ENCODE measurements around the gene PTPN5.

The PTPN5 gene

DNA sequence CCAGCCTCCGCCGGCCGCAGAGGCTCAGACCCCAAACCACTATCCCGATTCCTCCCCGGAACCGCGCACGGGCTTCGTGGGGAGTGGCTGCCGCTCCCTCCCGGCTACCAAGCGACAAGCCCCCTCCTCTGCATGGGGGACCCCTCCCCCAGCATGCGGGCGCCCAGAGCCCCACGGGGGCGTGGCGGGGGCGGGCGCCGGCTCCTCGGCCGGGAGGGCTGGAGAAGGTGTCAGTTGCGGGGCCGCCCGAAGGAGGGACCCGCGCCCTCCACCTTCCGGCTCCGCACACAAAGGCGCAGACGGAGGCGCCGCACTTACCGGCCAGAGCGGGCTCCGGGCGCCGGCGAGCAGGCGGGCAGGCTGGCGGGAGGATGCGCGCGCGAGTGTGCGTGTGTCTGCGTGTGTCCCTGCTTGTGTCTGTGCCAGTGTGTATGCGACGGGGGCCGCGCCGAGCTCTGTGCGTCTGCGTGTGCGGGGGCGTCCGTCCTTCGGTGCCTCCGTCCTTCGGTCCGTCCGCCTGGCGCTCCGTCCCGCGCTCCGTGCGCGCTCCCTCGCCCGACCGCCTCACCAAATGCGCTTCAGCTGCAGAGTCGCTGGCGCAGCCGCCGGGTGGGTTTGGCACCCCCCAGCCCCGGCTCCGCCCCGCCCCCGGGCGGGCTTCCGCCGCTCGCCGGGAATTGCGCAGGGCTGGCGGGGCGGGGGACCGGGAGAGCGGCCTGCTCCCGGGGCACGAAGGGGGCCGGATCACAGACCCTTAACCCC is at the start of gene PTPN5:
Gene PTPN5 (minus strand): TSS at position 592 of the 762 bp plus-strand sequence. CDS start 19,840 bp downstream, outside the sequence.
- DNase-seq, result peak in 2 of 3 experiments; percentile 62 to 66

DNA sequence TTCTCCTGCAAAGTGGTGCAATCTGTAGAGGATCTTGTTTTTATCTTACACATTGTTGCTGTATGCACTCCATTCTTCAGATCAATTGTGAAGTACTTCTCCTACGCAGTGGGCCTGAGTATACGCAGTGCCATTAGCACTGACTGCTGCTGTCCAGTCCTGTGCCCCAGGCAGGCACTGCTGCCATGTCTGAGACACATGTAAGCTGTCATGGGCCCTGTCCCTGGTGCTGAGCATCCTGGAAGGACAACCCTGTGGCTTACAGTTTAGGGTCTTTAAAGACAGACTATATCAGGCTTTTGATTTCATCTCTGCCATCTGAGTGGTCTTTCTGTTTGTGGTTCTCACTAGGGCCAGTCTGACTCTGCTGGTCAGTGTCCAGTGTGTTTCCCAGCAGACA is 44.8 kb upstream of the PTPN5 start:
- no peak for DNase-seq

DNA sequence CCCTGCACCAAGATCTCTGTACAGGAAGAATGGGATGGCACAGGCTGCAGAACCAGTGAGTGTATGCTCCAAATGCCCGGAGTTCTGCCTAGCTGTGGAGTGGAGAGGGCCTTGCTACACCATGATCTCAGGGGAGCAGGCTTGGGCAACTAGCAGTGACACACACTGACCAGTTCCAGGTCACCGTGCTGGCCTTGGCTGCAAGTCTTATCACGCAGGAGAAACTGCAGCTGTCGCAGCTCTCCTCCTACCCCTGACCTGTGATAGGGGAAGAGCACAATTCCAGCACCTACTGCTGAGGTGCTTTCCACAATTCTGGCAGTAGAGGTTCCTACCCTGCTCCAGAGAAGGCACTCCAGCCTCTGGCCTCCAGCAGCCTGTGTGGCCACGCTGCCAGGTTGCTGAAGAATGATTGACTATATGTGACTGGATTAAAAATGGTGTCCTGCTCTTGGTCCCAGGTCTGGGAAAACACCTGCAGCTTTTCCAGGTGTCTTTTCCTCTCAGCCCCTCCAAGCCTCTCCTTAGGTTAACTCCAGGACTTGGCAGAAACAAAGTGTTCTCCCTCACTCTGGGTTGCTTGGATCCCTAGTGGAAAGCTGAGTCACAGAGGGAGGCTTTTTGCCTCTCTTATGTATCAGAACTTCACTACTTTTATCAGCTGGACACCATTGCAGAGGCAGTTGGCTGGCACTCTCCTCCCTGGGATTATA is 43.3 kb upstream of the PTPN5 start:
- DNase-seq, result no peak

DNA sequence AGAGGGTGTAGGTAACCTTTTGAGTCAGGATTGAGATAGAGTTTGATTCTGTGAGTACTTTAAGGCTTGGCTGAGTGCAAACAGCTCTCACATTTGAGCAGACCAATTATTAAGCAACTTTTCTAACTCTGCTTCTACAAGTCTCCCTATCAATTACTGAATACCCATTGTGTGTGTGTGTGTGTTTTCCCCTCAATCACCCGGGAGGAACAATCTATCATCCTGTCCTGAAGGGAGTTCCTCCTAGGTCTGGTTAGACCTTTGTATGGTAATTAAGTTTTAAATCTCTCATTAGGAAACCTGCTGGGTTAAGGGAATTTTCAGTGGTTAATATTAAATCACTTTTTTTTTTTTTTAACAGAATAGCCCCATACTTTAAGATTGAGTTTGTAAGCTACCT is 28.6 kb upstream of the PTPN5 start:
- DNase-seq, result peak in 1 of 3 experiments; percentile 43

DNA sequence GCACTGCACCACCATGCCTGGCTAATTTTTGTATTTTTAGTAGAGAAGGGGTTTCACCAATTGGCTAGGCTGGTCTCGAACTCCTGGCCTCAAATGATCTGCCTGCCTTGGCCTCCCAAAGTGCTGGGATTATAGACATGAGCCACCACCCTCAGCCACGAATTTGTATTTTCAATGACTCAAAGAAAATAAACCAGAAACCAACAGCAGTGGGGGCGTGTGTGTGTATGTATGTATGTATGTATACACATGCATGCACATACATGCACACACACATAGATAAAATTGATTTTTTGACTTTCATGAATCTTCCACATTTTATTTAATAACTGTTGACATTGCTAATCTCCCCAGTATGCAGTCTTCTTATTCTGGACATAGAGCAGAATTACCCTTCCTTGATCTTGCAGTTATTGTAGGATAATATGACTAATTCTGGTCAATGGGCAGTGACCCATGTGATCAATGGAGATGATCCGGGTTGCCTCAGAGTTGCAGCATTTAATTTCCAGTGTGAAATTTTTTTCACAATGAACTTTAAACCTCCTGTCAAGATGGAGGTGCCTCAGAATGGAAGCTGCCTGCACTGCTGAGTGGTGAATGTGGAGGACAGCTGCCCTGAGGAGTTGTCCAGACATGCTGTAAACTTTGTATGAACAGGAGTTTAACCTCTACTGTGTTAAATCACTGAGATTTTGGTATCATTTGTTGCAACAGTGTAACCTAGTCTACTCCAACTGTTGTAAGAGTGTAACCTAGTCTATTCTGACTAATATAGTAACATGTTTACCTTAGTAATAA is 12.8 kb upstream of the PTPN5 start:
- no peak for DNase-seq

DNA sequence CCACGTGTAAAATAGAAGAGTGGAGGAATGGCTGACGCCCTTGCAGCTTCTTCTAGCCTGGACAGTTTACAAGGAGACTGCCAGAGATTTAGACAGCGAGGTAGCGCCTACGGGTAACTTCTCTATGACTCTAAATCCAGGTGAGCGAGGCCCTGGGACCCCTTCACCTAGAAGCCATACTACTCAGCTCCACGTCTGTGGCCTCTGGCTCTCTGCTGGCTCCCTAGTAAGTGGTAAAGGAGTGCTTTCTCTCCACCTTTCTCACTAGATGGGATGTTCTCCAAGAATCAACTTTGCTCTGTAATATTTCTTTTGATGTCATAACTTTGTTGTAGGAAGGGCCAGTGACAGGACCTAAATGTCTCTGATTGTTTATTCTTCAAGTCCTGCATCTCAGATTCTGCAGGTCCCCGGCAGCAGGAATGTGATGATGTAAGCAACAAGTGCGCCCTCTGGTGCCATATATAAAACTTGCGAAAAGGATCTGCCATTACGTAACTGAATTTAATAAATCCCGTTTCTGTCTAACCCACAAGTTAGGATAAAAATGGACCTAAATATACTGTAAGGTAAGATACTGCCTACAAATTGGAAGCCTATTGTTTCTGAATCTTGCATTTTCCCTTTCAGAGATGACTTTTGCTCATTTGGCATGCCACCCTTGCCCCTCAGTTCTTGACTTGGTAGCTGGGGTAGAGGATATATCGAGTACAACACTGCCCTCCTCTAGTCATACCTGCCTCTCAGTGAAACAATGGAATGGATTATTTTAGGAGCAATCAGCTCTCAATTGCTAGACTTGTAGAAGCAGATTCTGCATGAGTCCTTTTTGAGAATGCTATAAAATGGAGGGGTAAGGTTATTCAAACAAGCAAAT is 11.0 kb upstream of the PTPN5 start:
- DNase-seq, result peak; percentile 58 to 81 (median 69)

DNA sequence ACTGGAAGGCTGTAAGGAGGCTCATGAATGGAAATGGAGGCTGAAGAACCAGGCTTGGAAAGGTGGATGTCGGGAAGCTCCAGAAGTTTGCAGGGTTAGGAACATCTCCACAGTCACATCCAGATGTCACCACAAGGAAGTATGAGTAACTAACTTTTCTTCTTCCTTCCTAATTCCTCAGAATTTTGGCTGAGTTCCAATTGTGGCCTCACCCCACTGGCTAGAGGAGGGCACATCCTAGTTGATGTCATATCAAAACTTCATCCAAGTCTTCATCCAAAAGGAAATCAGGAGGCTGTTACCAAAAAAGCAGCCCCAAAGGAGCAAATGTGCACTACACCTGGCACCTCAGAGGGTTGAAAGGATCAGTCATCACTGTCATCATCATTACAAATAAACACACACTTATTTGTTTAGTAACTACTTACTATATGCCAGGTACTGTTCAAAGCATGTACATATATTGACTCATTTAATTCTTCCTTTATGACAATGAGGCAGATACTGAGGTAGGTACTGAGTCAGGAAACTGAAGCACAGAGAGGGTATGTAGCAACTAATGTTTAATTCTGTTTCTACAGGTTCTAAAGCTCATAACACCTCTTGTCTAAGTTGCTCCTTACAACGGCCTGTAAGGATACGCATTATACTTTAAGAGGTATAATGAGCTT is 7.3 kb upstream of the PTPN5 start:
- no peak for DNase-seq

DNA sequence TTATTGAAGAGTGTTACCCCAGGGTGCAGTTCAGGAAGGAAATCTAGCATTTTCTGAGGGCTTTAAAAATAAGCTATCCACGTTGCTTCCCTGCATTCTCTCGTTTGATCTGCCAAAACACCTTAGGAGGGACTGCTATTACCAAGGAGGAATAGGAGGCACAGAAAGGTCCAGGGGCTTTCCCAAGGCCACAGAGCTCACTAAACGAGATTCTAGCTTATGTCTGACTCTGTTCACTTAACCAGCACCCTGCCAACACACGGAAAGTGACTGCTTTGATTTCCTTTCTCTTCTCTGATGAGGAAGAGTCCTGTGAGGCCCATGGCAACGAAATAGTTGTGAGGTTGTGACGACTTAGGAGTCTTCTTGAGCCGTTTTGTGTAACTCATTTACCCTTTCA is 3.4 kb upstream of the PTPN5 start:
- no peak for DNase-seq

DNA sequence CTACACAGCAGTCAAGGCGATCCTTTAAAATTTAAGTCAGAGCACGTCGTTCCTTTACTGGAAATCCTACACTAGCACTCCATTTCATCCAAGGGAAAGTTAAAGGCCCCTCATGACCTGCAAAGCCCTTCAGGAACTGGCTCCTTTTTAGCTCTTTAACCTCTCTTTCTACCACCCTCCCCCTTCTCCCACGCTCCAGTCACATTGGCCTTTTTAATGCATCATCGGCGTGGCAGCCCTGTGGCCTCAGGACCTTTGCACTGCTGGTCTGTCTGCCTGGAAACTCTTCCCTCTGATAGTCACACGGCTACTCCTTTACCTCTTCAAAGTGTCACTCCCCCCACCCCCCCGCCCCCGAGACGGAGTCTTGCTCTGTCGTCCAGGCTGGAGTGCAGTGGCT is 1.2 kb upstream of the PTPN5 start:
- DNase-seq, result no peak

DNA sequence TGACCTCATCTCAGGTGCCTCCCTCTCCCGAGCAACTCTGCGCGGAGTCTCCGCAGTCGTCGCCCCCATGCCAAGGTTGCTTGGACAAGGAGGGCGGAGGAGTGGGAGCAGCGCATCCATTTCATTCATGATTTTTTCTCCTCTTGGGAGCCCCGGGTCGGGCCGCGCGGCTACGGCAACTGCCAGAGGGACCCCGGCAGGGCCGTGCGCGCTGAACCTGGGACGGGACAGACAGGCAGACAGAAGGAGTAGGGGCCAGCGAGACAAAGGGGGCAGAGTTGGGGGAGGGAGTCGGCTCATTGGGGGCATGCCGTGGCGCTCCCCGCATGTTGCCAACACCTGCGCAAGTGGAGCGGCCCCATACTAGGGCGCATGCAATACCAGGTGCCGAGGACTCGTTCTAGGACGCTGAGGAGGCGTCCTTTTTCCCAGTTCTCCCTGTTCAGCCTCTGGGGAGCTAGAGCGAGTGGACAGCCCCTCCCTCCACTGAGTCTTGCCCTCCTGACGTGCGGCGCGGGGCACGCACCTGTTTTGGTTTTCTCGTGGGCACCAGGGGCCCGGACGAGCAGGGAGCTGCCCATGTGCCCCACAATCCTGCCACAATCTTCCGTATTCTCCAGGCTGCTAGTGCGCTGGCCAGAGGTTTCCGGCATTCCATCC is 501 bp upstream of the PTPN5 start:
- DNase-seq, result peak in 2 of 3 experiments; percentile 42 to 62

DNA sequence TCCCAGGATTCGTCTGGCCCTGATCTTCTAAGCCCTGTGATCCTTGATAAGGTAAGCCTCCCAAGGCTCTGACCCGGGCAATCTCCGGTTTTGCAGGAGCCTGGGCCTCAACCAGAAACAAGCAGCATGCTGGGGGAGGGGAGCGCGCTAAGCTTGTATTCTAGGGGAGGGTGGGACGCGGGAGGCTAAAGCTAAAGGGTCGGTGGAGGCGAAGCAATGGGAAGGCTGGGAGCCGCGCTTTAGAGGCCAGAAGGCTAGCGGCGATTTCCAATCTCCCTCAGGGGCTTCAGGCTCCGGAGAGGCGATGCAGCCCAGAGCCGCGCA is 753 bp downstream of the PTPN5 start:
- DNase-seq, result no peak

DNA sequence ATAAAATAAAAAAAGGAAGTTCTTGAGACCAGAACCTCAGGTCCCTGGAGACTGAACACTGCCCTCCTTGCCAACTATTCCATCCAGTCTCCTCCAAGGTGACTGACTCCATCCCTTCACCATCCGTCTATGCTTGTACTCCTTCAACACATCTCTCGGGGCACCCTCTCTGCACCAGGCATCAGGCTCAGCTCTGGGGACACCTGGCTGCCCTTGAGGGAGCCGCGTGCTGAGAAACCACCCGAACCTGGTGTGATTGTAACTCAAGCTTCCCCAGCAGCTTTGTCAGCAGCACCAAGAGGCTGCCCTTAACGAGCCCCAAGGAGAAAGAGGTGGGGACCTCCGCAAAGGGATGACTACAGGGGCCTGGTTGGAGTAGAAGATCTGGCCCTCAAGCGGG is 1.7 kb downstream of the PTPN5 start:
- no peak for DNase-seq

DNA sequence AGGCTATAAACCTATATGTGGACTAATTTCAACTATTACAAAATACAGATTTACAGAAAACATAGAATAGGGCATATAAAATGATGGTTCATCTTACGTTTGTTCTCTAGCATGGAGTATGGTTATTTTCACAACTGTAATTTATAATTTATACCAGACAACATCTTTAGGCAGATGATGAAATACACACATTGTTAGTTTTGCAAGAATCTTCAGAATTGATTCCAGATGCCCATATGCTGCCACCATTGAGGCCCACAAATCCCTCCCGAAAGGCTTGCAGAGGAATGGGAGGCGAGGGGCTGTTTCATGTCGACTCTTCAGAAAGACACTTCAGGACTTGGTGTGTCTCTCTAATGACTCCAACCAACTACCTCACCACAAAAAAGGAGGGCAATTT is 6.2 kb downstream of the PTPN5 start:
- no peak for DNase-seq

DNA sequence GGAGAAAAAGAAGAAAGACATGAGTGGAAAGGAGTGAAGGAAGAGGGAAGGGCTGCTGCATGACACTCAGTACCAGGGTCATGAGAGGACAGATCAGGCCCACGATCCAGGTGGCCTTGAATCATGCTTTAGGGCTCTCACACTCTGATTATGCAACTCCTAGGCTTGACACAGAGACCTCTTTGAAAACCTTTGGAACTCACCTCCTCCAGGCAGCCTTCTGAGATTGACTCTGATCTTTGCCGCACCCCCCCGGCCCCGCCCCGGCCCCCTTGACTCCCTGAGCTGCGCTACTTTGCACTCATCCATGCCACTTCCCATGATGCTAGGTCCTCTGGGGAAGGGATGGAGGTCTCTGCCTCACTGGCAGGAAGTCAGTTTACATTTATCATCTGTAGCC is 10.7 kb downstream of the PTPN5 start:
- DNase-seq, result no peak

DNA sequence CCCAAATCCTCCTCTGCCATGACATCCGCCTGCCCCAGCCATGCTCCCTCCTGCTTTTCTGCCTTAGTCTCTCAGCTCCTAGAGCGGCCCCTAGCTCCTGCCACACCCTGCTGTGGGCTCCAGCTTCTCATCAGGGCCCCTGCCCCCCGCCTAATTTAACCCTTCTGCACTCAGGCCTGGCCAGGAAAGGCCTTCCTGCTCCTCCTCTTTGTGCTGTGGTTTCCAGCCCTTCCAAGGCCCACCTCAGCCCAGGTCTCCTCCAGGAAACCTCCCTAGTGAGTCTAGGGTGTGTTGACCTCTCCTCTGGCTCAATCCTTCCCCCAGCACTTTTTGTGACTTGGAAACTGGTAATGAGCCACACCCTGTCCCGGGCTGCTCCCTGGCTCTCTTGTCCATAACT is 11.3 kb downstream of the PTPN5 start:
- DNase-seq, result no peak

DNA sequence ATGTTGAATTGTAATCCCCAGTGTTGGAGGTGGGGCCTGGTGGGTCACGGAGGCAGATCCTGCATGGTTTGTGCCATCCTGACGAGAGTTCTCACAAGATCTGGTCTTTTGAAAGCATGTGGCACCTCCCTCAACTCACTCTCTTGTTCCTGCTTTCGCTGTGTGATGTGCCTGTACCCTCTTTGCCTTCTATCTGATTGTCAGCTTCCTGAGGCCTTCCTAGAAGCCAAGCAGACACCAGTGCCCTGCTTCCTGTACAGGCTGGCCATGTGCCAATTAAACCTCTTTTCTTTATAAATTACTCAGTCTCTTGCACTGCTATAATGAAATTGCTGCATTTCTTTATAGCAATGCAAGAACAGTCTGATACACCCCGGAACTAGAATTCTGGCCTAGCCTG is 13.1 kb downstream of the PTPN5 start:
- no peak for DNase-seq

DNA sequence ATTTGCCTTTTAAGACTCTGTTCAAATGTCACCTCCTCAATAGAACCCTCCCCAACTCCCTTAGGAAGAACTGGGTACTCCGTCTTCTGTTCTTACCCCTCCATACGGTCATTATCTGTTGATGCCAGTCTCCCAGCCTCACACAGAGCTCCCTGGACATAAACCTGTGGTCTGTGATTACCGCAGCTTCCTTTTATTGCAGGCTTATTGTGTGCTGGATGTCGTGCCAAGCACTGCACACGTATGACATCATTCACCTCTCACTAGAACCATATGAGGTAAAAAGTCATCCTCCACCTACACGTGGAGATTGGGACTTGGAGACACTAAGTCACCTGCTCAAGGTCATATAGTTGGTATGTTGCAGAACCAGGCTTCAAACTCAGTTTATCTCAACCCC is 15.3 kb downstream of the PTPN5 start:
- DNase-seq, result no peak

DNA sequence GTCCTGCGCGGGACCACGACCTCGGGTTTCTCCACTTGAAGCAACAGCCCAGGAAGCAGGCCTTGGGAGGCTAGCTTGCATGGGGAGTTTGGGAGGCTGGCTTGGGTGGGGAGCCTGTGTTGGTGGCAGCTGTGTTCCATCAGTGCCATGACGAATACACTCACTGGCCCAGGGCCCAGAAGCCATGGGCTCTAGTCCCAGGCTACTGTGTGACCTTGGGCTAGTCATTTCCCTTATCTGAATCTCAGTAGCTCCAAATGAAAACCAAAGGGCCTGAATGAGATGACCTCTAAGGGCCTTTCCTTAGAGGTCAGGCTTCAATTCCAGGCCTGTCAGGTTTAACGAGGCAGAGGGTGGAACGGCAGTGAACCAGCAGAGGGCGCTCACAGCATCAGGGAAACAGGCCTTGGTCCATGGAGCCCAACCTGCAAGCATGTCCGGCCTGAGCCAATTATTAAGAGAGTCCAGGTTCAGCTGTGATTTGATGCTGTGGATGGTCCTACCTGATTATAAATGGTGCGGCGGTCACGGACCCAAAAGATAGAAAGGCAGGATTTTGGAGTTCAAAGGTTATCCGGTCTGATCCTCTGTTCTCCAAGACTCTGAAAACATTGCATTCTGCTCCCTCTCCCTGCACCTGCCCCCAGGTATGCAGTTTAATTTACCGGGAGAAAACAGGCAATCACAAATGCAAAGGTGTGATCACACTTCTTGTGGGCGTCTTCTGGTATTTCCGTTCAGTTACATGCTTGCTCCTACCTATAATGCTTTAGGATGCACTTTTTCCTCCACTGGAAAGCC is 15.9 kb downstream of the PTPN5 start:
- DNase-seq, result peak; percentile 28 to 65 (median 45)

DNA sequence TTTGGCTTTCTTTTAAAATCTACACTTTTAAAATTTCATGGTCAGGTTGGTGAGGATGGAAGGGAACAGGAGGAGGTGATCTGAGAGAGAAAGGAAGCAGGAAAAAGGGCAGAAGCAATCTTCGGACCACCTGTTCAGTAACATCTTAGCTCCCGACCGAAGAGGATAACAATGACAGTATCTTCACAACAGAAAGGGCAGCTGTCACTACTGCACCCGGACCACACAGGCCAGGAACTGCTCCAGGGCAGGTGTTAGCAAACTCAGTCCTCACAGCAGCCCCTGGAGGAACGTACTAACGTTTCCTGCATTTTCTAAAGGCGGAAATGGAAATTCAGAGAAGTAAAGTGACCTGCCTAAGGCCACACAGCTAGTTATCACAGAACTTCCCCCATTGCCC is 16.8 kb downstream of the PTPN5 start:
- DNase-seq, result no peak

DNA sequence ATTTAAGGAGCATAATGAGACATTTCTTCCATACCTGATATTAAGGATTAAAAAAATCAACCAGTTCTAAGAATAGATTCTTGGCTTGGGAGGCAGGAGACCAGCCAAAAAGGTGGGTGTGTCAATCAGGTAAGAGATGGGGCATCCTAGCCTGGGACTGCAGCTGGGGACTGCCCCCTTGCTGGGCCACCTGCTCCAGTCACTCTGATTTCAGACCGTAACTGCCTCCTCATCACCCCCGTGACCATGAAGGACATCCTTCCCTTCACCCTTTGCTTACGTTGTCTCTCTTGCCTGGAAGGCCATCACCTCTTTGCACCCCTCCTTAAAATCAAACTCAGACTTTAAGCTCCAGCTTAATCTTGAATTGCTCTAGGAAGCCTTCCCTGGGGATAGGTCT is 17.9 kb downstream of the PTPN5 start:
- DNase-seq, result no peak

DNA sequence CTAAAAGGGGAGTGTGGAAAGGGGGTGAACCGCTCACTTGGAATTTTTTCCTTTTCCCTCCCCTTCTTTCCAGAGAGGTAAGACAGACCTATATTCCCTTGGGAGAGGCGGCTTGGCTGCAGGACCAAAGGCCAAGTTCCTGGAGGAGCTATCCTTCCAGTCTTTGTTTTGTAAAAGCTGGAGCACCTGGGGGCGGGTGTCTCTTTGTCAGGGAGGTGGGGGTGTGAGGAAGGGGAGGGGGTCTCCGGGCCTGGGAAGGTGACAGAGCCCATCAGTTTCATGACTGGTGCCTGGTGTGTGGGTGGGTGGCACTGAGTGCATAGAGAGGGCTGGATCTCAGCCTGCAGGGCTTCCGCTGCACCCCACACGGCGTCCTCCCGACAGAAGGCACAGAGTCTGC is 18.5 kb downstream of the PTPN5 start:
- no peak for DNase-seq

Measured in NCI-H1417 (cell line).